Measurements from ENCODE around the gene SLC23A2.

- TF ChIP-seq CTCF (IDR thresholded peaks at IDR 0.05; ENCODE audit: low read depth, low read length, missing input control): no peak
- no peak for TF ChIP-seq RAD21 (IDR thresholded peaks at IDR 0.05)
- no peak for TF ChIP-seq TAF1 (conservative IDR thresholded peaks at IDR 0.05)
- no peak for TF ChIP-seq REST (IDR thresholded peaks at IDR 0.05)
- TF ChIP-seq JUND (IDR thresholded peaks at IDR 0.05): no peak
- no peak for TF ChIP-seq FOXA2 (IDR thresholded peaks at IDR 0.05)
- TF ChIP-seq MAX (IDR thresholded peaks at IDR 0.05): no peak
- no peak for TF ChIP-seq GABPA (IDR thresholded peaks at IDR 0.05 in 1 of 2, conservative IDR thresholded peaks at IDR 0.05 in 1 of 2)
- TF ChIP-seq YY1 (IDR thresholded peaks at IDR 0.05): no peak
- no peak for TF ChIP-seq HNF4G (IDR thresholded peaks at IDR 0.05)
- no peak for TF ChIP-seq FOXA1 (IDR thresholded peaks at IDR 0.05)
These were observed 195.5 kb downstream of the SLC23A2 start for GRCh38 chr20:4805663-4806449.

Data from liver (tissue), 3 donors.